ENCODE measurements around the gene OPRM1. TPM values are rescaled to one million over a fixed set of nuclear protein-coding genes. Genes with fewer than 3 reads are reported as not detected.
A peak's percentile ranks its signal among the peaks of the same experiment; 100 is the strongest.

The OPRM1 gene
- total and polyA plus RNA-seq, 11 donors, result not detected

GRCh38 chr6:154213782-154214181 is 174.7 kb downstream of the OPRM1 start:
- H3K27ac ChIP-seq, result no peak overlapping the region
- 45 to 54% (median 46%) methylated on average over 3 of the region's 3 CpGs for WGBS, 4 donors
- peaks cover 0 to 9% (median 0%) of the 10 kb centered on the region in 12 donors for H3K4me1 ChIP-seq
- no peaks in the 10 kb centered on the region for H3K9me3 ChIP-seq
- no peaks in the 10 kb centered on the region for H3K27me3 ChIP-seq
- TF ChIP-seq CTCF (IDR thresholded peaks at IDR 0.05) (no peak), POLR2A (IDR thresholded peaks at IDR 0.05) (no peak)
- no peak for ATAC-seq
- no peak for DNase-seq
- no peaks in the 10 kb centered on the region for H3K36me3 ChIP-seq
- intact Hi-C loops (cut with DNase I), result no loop called here
- no peak overlapping the region for H3K4me3 ChIP-seq

- Histone ChIP-seq H3K27ac (peak overlapping the region in 1 of 12 donors; percentile 35), H3K9me3 (no peaks in the 10 kb centered on the region), H3K27me3 (no peaks in the 10 kb centered on the region), H3K4me1 (peaks cover 0 to 8% (median 0%) of the 10 kb centered on the region in 12 donors), H3K4me3 (no peak overlapping the region), H3K36me3 (peaks cover 0 to 9% (median 0%) of the 10 kb centered on the region in 9 donors)
- ATAC-seq, result peak in 1 of 4 donors; percentile 41
- WGBS, 4 donors, result 63 to 75% (median 69%) methylated on average over 6 of the region's 6 CpGs
- no peak for TF ChIP-seq POLR2A (IDR thresholded peaks at IDR 0.05)
- TF ChIP-seq CTCF (IDR thresholded peaks at IDR 0.05), result no peak
- intact Hi-C loops (cut with DNase I), result no loop called here
- DNase-seq, result no peak
These were observed 179.3 kb downstream of the OPRM1 start for GRCh38 chr6:154218301-154218700.

- DNase-seq (no peak), ATAC-seq (no peak)
- H3K4me3 ChIP-seq, result no peak overlapping the region
- H3K27ac ChIP-seq, result peak overlapping the region in 1 of 12 donors; percentile 35
- no peaks in the 10 kb centered on the region for H3K9me3 ChIP-seq
- intact Hi-C loops (cut with DNase I), result no loop called here
- no peaks in the 10 kb centered on the region for H3K27me3 ChIP-seq
- WGBS, 4 donors, result 77 to 84% (median 83%) methylated on average over 6 of the region's 6 CpGs
- H3K4me1 ChIP-seq, result peaks cover 0 to 8% (median 0%) of the 10 kb centered on the region in 12 donors
- H3K36me3 ChIP-seq, result peaks cover 0 to 9% (median 0%) of the 10 kb centered on the region in 9 donors
- no peak for TF ChIP-seq CTCF (IDR thresholded peaks at IDR 0.05)
- no peak for TF ChIP-seq POLR2A (IDR thresholded peaks at IDR 0.05)
These were observed 179.7 kb downstream of the OPRM1 start for GRCh38 chr6:154218787-154219186.

- Histone ChIP-seq H3K4me1 (peaks cover 0 to 8% (median 0%) of the 10 kb centered on the region in 12 donors), H3K27ac (no peak overlapping the region), H3K36me3 (peaks cover 0 to 9% (median 0%) of the 10 kb centered on the region in 9 donors), H3K27me3 (no peaks in the 10 kb centered on the region), H3K4me3 (no peak overlapping the region), H3K9me3 (no peaks in the 10 kb centered on the region)
- 85 to 92% (median 88%) methylated on average over 6 of the region's 6 CpGs for WGBS, 4 donors
- intact Hi-C loops (cut with DNase I), result no loop called here
- DNase-seq (no peak), ATAC-seq (no peak)
- TF ChIP-seq POLR2A (IDR thresholded peaks at IDR 0.05), result no peak
- TF ChIP-seq CTCF (IDR thresholded peaks at IDR 0.05), result no peak
These were observed 180.2 kb downstream of the OPRM1 start for GRCh38 chr6:154219250-154219649.

All from heart left ventricle (tissue), 16 donors.